AG10803 (cell line): ENCODE measurements around the gene SYNGR1.

Experiments
- DNase-seq: peaks from one replicate; pipeline ENCODE4 v3.0.0; 2010; ENCODE audit warnings: low read depth
- H3K4me3 ChIP-seq: 2 replicates; pipeline ENCODE4 v1.5.1; 2011; ENCODE audit warnings: mild to moderate bottlenecking, low read length, control low read depth
- TF ChIP-seq, protein P1 (sequence below): conservative IDR thresholded peaks from 2 replicates; pipeline ENCODE4 v1.5.1; 2011; ENCODE audit warnings: mild to moderate bottlenecking, low read length, control low read depth, inconsistent platforms

The SYNGR1 gene

DNA sequence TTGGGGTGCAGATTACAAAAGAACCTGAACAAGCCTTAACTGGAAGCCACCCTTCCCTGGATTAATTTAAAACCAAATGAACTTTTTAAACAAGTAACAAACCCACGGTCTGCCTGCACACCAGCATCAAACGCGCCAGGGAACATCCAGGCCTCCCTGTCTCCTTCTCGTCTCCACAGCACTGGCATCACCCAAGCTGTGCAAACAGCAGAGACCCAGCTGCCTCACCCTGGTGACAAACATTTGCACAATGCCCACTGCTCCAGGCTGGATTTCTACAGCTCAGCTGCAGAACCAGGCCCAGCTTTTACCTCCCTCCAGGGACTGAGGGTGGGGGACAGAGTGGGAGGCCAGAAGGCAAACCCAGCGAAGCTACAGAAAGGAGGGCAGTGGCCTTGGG lies 37.4 kb upstream of the SYNGR1 start:
- TF ChIP-seq, protein P1, sequence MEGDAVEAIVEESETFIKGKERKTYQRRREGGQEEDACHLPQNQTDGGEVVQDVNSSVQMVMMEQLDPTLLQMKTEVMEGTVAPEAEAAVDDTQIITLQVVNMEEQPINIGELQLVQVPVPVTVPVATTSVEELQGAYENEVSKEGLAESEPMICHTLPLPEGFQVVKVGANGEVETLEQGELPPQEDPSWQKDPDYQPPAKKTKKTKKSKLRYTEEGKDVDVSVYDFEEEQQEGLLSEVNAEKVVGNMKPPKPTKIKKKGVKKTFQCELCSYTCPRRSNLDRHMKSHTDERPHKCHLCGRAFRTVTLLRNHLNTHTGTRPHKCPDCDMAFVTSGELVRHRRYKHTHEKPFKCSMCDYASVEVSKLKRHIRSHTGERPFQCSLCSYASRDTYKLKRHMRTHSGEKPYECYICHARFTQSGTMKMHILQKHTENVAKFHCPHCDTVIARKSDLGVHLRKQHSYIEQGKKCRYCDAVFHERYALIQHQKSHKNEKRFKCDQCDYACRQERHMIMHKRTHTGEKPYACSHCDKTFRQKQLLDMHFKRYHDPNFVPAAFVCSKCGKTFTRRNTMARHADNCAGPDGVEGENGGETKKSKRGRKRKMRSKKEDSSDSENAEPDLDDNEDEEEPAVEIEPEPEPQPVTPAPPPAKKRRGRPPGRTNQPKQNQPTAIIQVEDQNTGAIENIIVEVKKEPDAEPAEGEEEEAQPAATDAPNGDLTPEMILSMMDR = no peak
- DNase-seq = no peak
- H3K4me3 ChIP-seq = no peak overlapping the region

DNA sequence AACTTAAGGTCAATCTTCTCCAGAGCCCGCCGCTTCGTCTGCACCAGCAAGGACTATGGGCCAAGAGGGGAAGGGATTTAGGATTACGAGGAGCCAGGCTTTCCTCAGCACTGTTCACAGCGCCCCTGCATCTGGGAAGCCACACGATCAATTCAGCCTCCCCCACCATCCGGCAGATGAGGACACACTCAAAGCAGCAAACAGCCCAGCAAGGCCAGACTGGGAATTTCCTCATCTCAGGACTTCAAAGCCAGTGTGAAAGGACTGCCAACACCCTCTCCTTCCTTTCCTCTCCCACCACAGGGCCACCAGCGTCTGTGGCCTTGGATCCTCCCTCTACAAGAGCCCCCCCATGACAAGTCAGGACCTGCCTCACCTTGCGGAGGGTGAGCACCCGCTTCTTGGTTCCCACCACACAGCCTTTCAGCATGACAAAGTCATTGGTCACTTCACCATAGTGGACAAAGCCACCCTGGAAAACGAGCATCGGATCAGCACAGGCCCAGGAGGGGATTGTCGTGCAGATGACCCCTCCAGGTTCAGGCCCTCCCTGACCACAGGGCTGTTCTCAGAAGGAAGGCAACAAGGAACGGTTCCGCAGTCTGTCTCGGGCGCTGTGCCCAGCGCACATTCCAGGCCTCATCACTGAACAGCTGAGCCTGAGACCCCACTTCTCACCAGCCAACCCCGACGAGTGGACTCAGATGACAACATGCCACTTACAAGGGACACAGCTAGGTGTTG lies 36.4 kb upstream of the SYNGR1 start:
- no peak for DNase-seq
- TF ChIP-seq, protein P1 = no peak
- no peak overlapping the region for H3K4me3 ChIP-seq

DNA sequence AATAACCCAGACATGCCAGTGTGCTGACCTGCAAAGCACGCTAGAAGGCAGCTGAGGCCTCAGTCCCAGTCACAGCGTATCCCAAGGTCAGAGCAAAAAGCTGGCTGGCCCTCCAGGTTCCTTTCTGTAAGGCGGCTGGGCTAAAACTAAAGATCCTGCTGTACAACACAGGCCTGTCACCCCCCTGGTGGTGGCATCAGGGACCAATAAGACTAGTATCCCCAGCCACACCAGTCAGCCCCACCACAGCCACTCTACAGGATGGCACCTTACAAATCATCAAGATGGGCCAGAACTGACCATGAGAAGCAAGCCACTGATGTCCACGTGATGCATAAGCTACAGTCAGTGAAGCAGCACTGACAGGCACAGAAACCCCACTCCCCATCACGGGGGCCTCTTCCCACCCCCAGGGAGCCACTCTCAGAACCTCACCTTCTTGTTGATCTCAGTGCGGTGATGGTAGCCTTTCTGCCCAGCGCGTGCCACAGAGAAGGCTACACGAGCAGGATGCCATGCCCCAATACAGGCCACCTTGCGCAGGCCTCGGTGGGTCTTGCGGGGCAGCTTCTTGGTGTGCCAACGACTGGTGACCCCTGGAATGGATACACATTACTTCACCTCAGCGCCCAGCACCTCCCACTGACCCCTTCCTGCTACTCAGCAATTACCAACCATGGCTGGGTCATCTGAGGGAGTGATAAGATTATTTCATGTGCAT lies 35.4 kb upstream of the SYNGR1 start:
- no peak overlapping the region for H3K4me3 ChIP-seq
- DNase-seq = no peak
- TF ChIP-seq, protein P1 = peak; percentile 29; the same call in 1 of the 2 replicates

DNA sequence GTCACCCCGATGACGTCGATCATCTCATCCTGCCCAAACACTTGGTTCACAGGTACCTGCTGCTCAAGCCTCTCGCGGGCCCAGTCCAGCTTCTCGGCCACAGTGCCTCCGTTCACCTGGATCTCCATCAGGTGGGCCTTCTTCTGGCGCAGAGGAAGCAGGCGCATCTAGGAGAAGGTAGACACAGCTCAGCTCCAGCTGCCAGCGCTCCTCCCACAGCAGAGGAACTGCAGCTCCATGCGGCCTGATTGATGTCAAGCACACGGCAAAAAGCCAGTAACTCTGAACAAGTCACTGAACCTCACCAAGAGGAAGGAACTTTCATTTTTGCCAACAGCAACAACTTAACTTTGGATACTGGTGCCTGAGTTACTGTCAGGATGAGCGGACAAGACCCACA lies 34.4 kb upstream of the SYNGR1 start:
- H3K4me3 ChIP-seq = peak overlapping the region; percentile 94
- DNase-seq = no peak
- TF ChIP-seq, protein P1 = no peak

DNA sequence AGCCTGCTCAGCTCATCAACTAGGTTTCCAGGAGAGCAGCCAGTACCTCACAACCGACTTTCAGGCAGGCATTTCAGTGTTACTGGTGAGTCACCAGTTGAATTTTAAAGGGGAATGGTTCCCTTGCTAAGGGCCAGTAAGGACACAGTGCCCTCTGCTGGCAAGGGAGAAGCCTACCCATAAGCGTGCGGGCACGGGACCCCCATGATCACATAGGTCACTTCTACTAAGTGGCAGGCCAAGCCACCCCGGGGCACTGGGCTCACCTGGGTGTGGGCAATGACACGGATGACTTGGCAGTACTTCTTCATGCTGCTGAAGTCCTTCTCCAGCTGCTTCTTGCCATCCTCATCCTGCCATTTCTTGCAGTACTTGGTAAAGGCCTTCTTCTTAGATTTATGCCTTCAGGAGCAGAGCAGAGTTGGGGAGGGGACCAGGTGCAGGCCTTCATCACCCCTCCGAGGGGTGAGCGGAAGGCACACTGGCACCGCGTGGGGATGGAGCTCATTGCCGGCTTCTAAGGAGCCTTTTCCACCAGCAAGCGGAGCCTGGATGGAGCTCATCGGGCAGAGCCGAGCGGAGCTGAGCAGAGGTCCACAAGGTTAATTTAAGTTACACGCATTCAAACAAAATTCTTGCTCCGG lies 33.2 kb upstream of the SYNGR1 start:
- TF ChIP-seq, protein P1 = peak; percentile 88
- DNase-seq = peak; percentile 94

DNA sequence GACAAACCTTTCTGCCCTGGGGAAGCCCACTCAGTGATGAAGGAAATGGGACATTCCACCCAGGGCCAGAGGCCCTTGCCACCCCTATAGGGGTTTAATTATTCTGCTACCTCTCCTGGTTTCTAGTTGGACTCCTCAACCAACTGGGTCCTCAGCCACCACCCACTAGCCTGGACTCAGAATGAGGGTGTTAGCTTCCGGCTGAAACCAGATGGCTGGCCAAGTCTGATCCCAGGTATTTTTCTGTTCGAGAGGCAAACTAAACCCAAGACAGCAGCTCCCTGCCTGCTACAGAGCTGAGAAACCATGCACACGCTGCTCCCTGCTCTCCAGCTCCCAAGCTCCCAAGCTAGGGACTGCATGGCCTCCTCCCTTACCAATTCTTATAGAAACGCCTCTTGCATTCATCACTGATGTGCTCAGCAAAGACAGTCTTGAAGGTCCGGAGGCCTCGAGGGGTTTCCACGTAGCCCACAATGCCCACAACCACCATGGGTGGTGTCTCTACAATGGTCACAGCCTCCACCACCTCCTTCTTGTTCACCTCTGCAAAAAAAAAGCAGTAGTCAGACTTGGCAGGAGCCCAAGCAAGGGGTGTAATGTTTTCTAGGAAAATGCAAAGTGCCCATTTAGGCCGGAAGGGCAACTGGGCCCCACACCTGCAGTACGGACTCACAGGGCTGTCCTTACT lies 32.6 kb upstream of the SYNGR1 start:
- TF ChIP-seq, protein P1 = peak; percentile 2; the same call in 1 of the 2 replicates
- H3K4me3 ChIP-seq = peak overlapping the region; percentile 94
- no peak for DNase-seq

More for the DNA sequence above, 33.2 kb upstream of the SYNGR1 start:
- H3K4me3 ChIP-seq = peak overlapping the region; percentile 94
